CD8-positive, alpha-beta memory T cell (primary cell): ENCODE results near the gene CKAP4. TPM values are rescaled to one million over a fixed set of nuclear protein-coding genes. Genes with fewer than 3 reads are reported as not detected.

ENCODE experiments used
- CTCF ChIA-PET: fragments of 350-600 bp; sonication (Branson Sonifier 250); formaldehyde crosslinking; loops from one replicate; lab custom pipeline; 2021; ENCODE audit warnings: antibody characterized with exemption; lab: Charles Lee
- POLR2A ChIA-PET: fragments of 350-600 bp; sonication (Branson Sonifier 250); formaldehyde crosslinking; loops from one replicate; lab custom pipeline; 2021; ENCODE audit warnings: antibody characterized with exemption; lab: Charles Lee
- DNase-seq, 5 donors: peaks; one replicate each; pipeline versions ENCODE4 v3.0.0 to v3.0.0-alpha.2; 2020 to 2022; ENCODE audit warnings: mixed read lengths in 1 of 5
- H3K27ac ChIP-seq: one replicate; pipeline ENCODE4 v1.7.0; 2013; ENCODE audit warnings: low read depth, mild to moderate bottlenecking, low read length, moderate library complexity
- H3K27me3 ChIP-seq: 2 replicates; pipeline ENCODE4 v1.7.0; 2013; ENCODE audit warnings: low read length, mild to moderate bottlenecking; ENCODE audit not compliant: insufficient read depth, poor library complexity, severe bottlenecking
- H3K36me3 ChIP-seq: 2 replicates; pipeline ENCODE4 v1.7.0; 2013; ENCODE audit warnings: mild to moderate bottlenecking, low read length, moderate library complexity; ENCODE audit not compliant: insufficient read depth
- H3K4me1 ChIP-seq: 2 replicates; pipeline ENCODE4 v1.7.0; 2013; ENCODE audit warnings: mild to moderate bottlenecking, low read length, moderate library complexity; ENCODE audit not compliant: insufficient read depth
- H3K4me3 ChIP-seq: 2 replicates; pipeline ENCODE4 v1.7.0; 2013; ENCODE audit warnings: mild to moderate bottlenecking, low read length
- H3K9me3 ChIP-seq: 2 replicates; pipeline ENCODE4 v1.7.0; 2013; ENCODE audit warnings: mild to moderate bottlenecking, low read length
- H3K27ac Mint-ChIP-seq, 8 donors: one replicate each; pipeline ENCODE4 v1.8.0; 2020 to 2021; ENCODE audit warnings: mixed read lengths in 8 of 8, mild to moderate bottlenecking in 6 of 8, inconsistent platforms in 3 of 8, moderate library complexity in 3 of 8
- H3K27me3 Mint-ChIP-seq, 2 donors: one replicate each; pipeline ENCODE4 v1.8.0; 2020 to 2021; ENCODE audit warnings: mixed read lengths in 2 of 2, mild to moderate bottlenecking in 1 of 2, moderate library complexity in 1 of 2
- H3K36me3 Mint-ChIP-seq, 3 donors: one replicate each; pipeline ENCODE4 v1.8.0; 2020 to 2021; ENCODE audit warnings: mixed read lengths in 3 of 3, inconsistent platforms in 1 of 3, mild to moderate bottlenecking in 1 of 3
- H3K4me1 Mint-ChIP-seq, 3 donors: one replicate each; pipeline ENCODE4 v1.8.0; 2020 to 2021; ENCODE audit warnings: mixed read lengths in 3 of 3, inconsistent platforms in 1 of 3, mild to moderate bottlenecking in 1 of 3
- H3K4me3 Mint-ChIP-seq, 7 donors: one replicate each; pipeline ENCODE4 v1.8.0; 2020 to 2021; ENCODE audit warnings: mixed read lengths in 7 of 7, mild to moderate bottlenecking in 6 of 7, moderate library complexity in 4 of 7, inconsistent platforms in 2 of 7
- H3K9me3 Mint-ChIP-seq, 5 donors: one replicate each; pipeline ENCODE4 v1.8.0; 2020 to 2022; ENCODE audit warnings: mixed read lengths in 5 of 5, mild to moderate bottlenecking in 3 of 5, moderate library complexity in 2 of 5, inconsistent platforms in 1 of 5
- polyA plus RNA-seq: library from polyadenylated mRNA; unstranded; fragments of 300-500 nt; fragmentation: Illumina TruSeq; gene quantifications from one replicate; pipeline ENCODE4 v1.2.3, GENCODE V29; 2021
- total RNA-seq, 2 experiments: library from RNA; stranded (reverse); gene quantifications; one replicate each; pipeline ENCODE4 v1.2.3, GENCODE V29; 2021

CKAP4 gene
- total and polyA plus RNA-seq, 3 experiments from 2014 or later: 7.6 to 11.3 (median 10.1) TPM

GRCh38 chr12:106256524-106256923 is 8.7 kb upstream of the CKAP4 start:
- H3K9me3 Mint-ChIP-seq: no peaks in the 10 kb centered on the region
- no peak for DNase-seq
- ChIA-PET CTCF (no interaction called here), POLR2A (no interaction called here)
- peaks cover 0 to 3% of the 10 kb centered on the region in 2 donors for H3K27me3 Mint-ChIP-seq
- no peak overlapping the region for H3K27ac Mint-ChIP-seq
- Histone ChIP-seq H3K27me3 (no peaks in the 10 kb centered on the region), H3K36me3 (no peaks in the 10 kb centered on the region), H3K27ac (no peak overlapping the region), H3K4me1 (no peaks in the 10 kb centered on the region), H3K4me3 (no peak overlapping the region), H3K9me3 (no peaks in the 10 kb centered on the region)
- peaks cover 0 to 5% (median under 1%) of the 10 kb centered on the region in 3 donors for H3K36me3 Mint-ChIP-seq
- H3K4me3 Mint-ChIP-seq: no peak overlapping the region
- no peaks in the 10 kb centered on the region for H3K4me1 Mint-ChIP-seq

GRCh38 chr12:106255952-106256351 is 8.1 kb upstream of the CKAP4 start:
- Mint-ChIP-seq H3K27ac (no peak overlapping the region), H3K9me3 (no peaks in the 10 kb centered on the region), H3K36me3 (peaks cover 0 to 5% (median 0%) of the 10 kb centered on the region in 3 donors), H3K4me3 (no peak overlapping the region), H3K4me1 (no peaks in the 10 kb centered on the region), H3K27me3 (peaks cover 0 to 3% of the 10 kb centered on the region in 2 donors)
- no peak for DNase-seq
- no peaks in the 10 kb centered on the region for H3K4me1 ChIP-seq
- no peak overlapping the region for H3K27ac ChIP-seq
- no peaks in the 10 kb centered on the region for H3K9me3 ChIP-seq
- no peak overlapping the region for H3K4me3 ChIP-seq
- H3K36me3 ChIP-seq: no peaks in the 10 kb centered on the region
- H3K27me3 ChIP-seq: no peaks in the 10 kb centered on the region
- ChIA-PET POLR2A (no interaction called here), CTCF (interaction anchor here (0.7 kb wide), 1 partner anchor 29 kb away, joined by 4 read pairs; no protein-coding TSS in a partner anchor)

GRCh38 chr12:106255493-106255892 is 7.7 kb upstream of the CKAP4 start:
- Histone ChIP-seq H3K4me1 (no peaks in the 10 kb centered on the region), H3K27ac (no peak overlapping the region), H3K36me3 (no peaks in the 10 kb centered on the region), H3K9me3 (no peaks in the 10 kb centered on the region), H3K27me3 (no peaks in the 10 kb centered on the region), H3K4me3 (no peak overlapping the region)
- DNase-seq: no peak
- H3K36me3 Mint-ChIP-seq: peaks cover 0 to 5% (median 0%) of the 10 kb centered on the region in 3 donors
- CTCF ChIA-PET: interaction anchor here (0.7 kb wide), 1 partner anchor 28 kb away, joined by 4 read pairs; no protein-coding TSS in a partner anchor
- H3K27me3 Mint-ChIP-seq: peaks cover 0 to 2% of the 10 kb centered on the region in 2 donors
- H3K27ac Mint-ChIP-seq: no peak overlapping the region
- no peaks in the 10 kb centered on the region for H3K9me3 Mint-ChIP-seq
- H3K4me1 Mint-ChIP-seq: no peaks in the 10 kb centered on the region
- H3K4me3 Mint-ChIP-seq: no peak overlapping the region
- POLR2A ChIA-PET: no interaction called here

DNA sequence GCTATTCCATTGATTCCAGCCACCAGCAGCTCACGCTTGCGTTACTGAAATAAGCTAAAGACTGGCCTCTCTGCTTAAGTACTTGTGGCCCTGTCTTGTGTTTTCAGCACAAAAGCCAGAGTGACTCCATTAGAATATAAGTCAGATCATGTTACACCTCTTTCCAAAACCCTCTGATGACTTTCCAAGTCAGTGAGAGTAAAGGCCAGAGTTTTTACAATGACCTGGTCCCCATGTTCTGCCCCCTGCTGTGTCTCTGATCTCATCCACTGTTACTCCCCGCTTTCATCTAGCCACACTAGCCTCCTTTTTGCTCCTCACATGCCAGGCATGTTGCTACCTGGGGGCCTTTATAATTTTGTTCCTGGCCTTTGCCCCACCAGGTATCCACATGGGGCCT is 6.9 kb upstream of the CKAP4 start:
- Histone ChIP-seq H3K27me3 (no peaks in the 10 kb centered on the region), H3K4me3 (no peak overlapping the region), H3K4me1 (no peaks in the 10 kb centered on the region), H3K36me3 (no peaks in the 10 kb centered on the region), H3K27ac (no peak overlapping the region), H3K9me3 (no peaks in the 10 kb centered on the region)
- ChIA-PET CTCF (no interaction called here), POLR2A (no interaction called here)
- Mint-ChIP-seq H3K9me3 (no peaks in the 10 kb centered on the region), H3K4me1 (peaks cover 0 to under 1% (median 0%) of the 10 kb centered on the region in 3 donors), H3K27ac (no peak overlapping the region), H3K27me3 (no peaks in the 10 kb centered on the region), H3K36me3 (no peaks in the 10 kb centered on the region), H3K4me3 (no peak overlapping the region)
- no peak for DNase-seq

GRCh38 chr12:106251631-106252455 is 4.0 kb upstream of the CKAP4 start:
- Mint-ChIP-seq H3K4me1 (peaks cover 11 to 13% (median 11%) of the 10 kb centered on the region in 3 donors), H3K4me3 (no peak overlapping the region)
- POLR2A ChIA-PET: no interaction called here

DNA sequence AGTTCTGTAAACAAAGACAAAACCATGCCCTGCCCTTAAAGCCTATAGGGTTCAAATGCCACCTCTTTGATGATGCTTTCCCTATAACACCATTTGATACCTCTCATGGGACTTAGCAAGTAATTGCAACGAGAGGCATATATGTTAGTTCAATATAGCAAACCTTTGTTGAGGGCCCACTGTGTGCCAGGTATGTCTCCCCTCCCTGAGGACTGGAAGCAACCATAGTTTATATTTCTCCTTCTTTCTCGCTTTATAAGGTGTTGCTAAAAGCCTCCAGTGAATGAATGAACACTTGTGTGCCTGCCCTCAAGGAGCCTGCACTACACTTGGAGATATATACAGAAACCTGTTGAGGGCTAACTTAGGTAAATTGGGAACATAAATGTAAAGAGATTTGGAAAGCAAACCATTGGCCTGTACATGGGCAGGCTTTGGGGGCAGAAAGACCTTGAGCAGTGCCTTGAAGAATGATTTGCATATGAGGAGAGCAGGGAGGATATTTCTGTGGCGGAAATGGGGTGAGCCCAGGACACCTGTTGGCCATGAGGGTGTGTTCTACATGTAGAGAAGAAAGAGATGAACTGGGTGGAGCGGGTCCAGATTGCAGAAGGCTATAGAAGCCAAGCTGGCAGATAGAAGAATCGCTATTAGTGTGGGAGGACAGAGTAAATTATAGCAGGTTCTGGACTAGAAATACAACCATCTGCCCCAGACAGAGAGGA is 1.8 kb upstream of the CKAP4 start:
- POLR2A ChIA-PET: interaction anchor here (1.5 to 2.1 kb wide), 2 partner anchors 23 to 52 kb away, joined by 3 to 9 read pairs; no protein-coding TSS in a partner anchor
- peak overlapping the region; percentile 47 to 100 (median 90) for H3K27ac Mint-ChIP-seq
- DNase-seq: peak in 1 of 5 donors; percentile 11

More at GRCh38 chr12:106251631-106252455, 4.0 kb upstream of the CKAP4 start:
- Mint-ChIP-seq H3K27me3 (no peaks in the 10 kb centered on the region), H3K27ac (peak overlapping the region in 4 of 8 donors; percentile 9 to 48 (median 26)), H3K9me3 (no peaks in the 10 kb centered on the region), H3K36me3 (peaks cover 0 to 3% (median 0%) of the 10 kb centered on the region in 3 donors)
- H3K9me3 ChIP-seq: no peaks in the 10 kb centered on the region
- H3K4me1 ChIP-seq: peaks cover 8% of the 10 kb centered on the region
- H3K36me3 ChIP-seq: no peaks in the 10 kb centered on the region
- DNase-seq: no peak
- H3K4me3 ChIP-seq: no peak overlapping the region
- CTCF ChIA-PET: interaction anchor here (1.0 to 1.3 kb wide), 3 partner anchors 25 to 32 kb away, joined by 3 to 5 read pairs (median 4); no protein-coding TSS in a partner anchor
- no peak overlapping the region for H3K27ac ChIP-seq
- no peaks in the 10 kb centered on the region for H3K27me3 ChIP-seq

DNA sequence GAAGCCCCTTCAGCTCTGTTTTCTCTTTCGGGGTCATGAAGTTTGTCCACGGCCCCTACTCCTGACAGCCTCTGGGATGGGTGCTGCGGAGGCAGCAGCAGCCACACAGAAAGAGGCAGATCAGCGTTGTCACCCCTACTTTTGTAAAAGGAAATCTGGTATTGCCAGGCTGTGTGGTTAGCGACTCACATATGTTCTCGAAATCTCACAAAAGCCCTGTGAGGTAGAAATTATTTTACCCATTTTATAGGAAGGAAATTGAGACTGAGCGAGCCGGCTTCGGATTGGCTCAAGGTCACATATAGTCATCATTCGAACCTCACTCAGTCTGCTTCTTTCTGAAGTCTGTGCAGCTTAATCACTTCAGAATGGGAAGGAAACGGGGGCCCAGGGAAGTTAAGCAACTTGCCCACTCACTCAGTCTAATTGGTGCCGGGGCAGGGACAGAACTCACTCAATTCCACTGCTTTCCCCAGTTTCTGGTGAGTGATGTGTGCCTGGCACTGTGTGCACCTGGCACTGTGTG is 1.1 kb upstream of the CKAP4 start:
- peak overlapping the region; percentile 47 to 100 (median 90) for H3K27ac Mint-ChIP-seq
- peaks cover 0 to 3% (median 0%) of the 10 kb centered on the region in 3 donors for H3K36me3 Mint-ChIP-seq
- no peaks in the 10 kb centered on the region for H3K9me3 Mint-ChIP-seq
- ChIA-PET POLR2A (interaction anchor here (0.9 to 2.1 kb wide), 4 partner anchors 12 to 54 kb away, joined by 3 to 9 read pairs (median 3); no protein-coding TSS in a partner anchor), CTCF (no interaction called here)
- Histone ChIP-seq H3K36me3 (no peaks in the 10 kb centered on the region), H3K27me3 (no peaks in the 10 kb centered on the region), H3K4me1 (peaks cover 20% of the 10 kb centered on the region), H3K4me3 (peak overlapping the region; percentile 5), H3K9me3 (no peaks in the 10 kb centered on the region), H3K27ac (peak overlapping the region; percentile 64)
- H3K4me1 Mint-ChIP-seq: peaks cover 16 to 33% (median 18%) of the 10 kb centered on the region in 3 donors
- peaks cover 0 to 2% of the 10 kb centered on the region in 2 donors for H3K27me3 Mint-ChIP-seq
- DNase-seq: peak in 3 of 5 donors; percentile 38 to 63 (median 52)
- H3K4me3 Mint-ChIP-seq: peak overlapping the region; percentile 83 to 99 (median 87)

More for the DNA sequence above, 1.8 kb upstream of the CKAP4 start:
- CTCF ChIA-PET: interaction anchor here (1.0 to 1.4 kb wide), 2 partner anchors 26 to 33 kb away, joined by 3 to 4 read pairs; no protein-coding TSS in a partner anchor
- Mint-ChIP-seq H3K4me3 (peak overlapping the region; percentile 27 to 99 (median 87)), H3K4me1 (peaks cover 16 to 31% (median 18%) of the 10 kb centered on the region in 3 donors), H3K27me3 (peaks cover 0 to 2% of the 10 kb centered on the region in 2 donors), H3K9me3 (no peaks in the 10 kb centered on the region), H3K36me3 (peaks cover 0 to 3% (median 0%) of the 10 kb centered on the region in 3 donors)
- Histone ChIP-seq H3K9me3 (no peaks in the 10 kb centered on the region), H3K27me3 (no peaks in the 10 kb centered on the region), H3K27ac (no peak overlapping the region), H3K4me1 (peaks cover 20% of the 10 kb centered on the region), H3K4me3 (no peak overlapping the region), H3K36me3 (no peaks in the 10 kb centered on the region)
